Activated B cell treated with CpG ODN at 0.5 μM for 24 hours (primary cell): ENCODE results near the gene PPP2R5E. TPM values are rescaled to one million over a fixed set of nuclear protein-coding genes. Genes with fewer than 3 reads are reported as not detected.
"Not testable (repeated sequence)": the region's sequence is repeated elsewhere in the genome, so short reads cannot be mapped to it uniquely, and the experiment has no call there.

Experiments used
- ATAC-seq: fragments of 200-7000 bp; cut with Tn5 transposase; one replicate; pipeline ENCODE4 v1.10.0; 2021; ENCODE audit warnings: low read depth, mild to moderate bottlenecking, moderate library complexity
- CTCF ChIA-PET: fragments of 350-600 bp; sonication (Branson Sonifier 250); formaldehyde crosslinking; loops from one replicate; lab custom pipeline; 2021; ENCODE audit warnings: antibody characterized with exemption; lab: Charles Lee
- POLR2A ChIA-PET: fragments of 350-600 bp; sonication (Branson Sonifier 250); formaldehyde crosslinking; loops from one replicate; lab custom pipeline; 2021; ENCODE audit warnings: antibody characterized with exemption; lab: Charles Lee
- DNase-seq: peaks from one replicate; pipeline ENCODE4 v3.0.0; 2022
- H3K27ac Mint-ChIP-seq: one replicate; pipeline ENCODE4 v1.8.0; 2020; ENCODE audit warnings: mixed read lengths
- H3K27me3 Mint-ChIP-seq: one replicate; pipeline ENCODE4 v1.8.0; 2021; ENCODE audit warnings: mixed read lengths
- H3K36me3 Mint-ChIP-seq: one replicate; pipeline ENCODE4 v1.8.0; 2021; ENCODE audit warnings: low read depth, mixed read lengths
- H3K4me1 Mint-ChIP-seq: one replicate; pipeline ENCODE4 v1.8.0; 2021; ENCODE audit warnings: mixed read lengths
- H3K4me3 Mint-ChIP-seq: one replicate; pipeline ENCODE4 v1.8.0; 2020; ENCODE audit warnings: mild to moderate bottlenecking, mixed read lengths
- H3K9me3 Mint-ChIP-seq: one replicate; pipeline ENCODE4 v1.8.0; 2020; ENCODE audit warnings: mixed read lengths
- intact Hi-C: fragments of 100-400 bp; cut with micrococcal nuclease; formaldehyde crosslinking; loops from one replicate; pipeline ENCODE4 v1.15.1; 2024
- total RNA-seq: library from RNA; stranded (reverse); gene quantifications from 2 replicates; pipeline ENCODE4 v1.2.3, GENCODE V29; 2022
- TF ChIP-seq, protein P1 (sequence below): fragments of 200-600 bp; IDR thresholded peaks from one replicate; pipeline ENCODE4 v1.8.0; 2022; ENCODE audit warnings: antibody characterized with exemption, mild to moderate bottlenecking

The PPP2R5E gene
- total RNA-seq, 1 donor from 2014 or later = 44.8 TPM

DNA sequence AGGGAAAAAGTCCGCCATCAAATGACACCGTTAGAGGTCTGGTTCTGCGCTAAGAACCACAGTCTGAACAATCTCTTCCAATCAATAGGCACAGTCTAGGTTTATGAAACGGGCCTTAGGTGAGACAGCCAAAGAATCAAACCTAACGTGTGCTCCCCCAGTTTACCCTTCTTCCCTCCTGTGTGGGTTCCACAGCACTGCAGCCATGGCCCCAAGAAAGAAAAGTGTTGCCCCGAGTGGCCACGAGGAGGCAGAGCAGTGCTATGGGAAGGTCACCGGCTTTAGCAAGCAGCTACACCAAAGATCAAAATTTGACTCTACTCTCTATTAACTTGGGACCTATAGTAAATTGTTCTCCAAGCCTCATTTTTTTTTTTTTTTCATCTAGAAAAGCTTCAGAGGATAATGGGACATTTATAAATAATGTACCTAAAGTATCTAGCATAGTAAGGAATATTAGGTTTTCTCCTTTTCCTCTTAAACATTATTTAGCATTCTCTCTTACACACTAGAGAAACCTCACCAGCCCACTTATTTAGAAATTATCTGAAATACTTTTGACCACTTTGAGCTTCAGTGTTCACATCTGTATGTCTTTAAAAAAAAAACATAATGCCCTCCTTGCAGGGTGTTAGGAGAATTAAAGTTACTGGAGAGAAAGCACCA lies 154.3 kb downstream of the PPP2R5E start:
- Mint-ChIP-seq H3K36me3 (peaks cover 85% of the 10 kb centered on the region), H3K9me3 (no peaks in the 10 kb centered on the region), H3K27ac (no peak overlapping the region), H3K4me1 (peaks cover 3% of the 10 kb centered on the region), H3K27me3 (no peaks in the 10 kb centered on the region), H3K4me3 (no peak overlapping the region)
- CTCF ChIA-PET = interaction anchor here (0.6 to 2.7 kb wide), 10 partner anchors 155 to 412 kb away, joined by 3 to 35 read pairs (median 4); partner anchors contain the start of gene PPP2R5E
- ATAC-seq (peak; percentile 81), DNase-seq (peak; percentile 17)
- POLR2A ChIA-PET = no interaction called here
- intact Hi-C loops = loop anchor here (1.0 to 2.0 kb wide), 5 partner anchors 155 to 914 kb away; partner anchors contain the start of gene WDR89
- TF ChIP-seq, protein P1, sequence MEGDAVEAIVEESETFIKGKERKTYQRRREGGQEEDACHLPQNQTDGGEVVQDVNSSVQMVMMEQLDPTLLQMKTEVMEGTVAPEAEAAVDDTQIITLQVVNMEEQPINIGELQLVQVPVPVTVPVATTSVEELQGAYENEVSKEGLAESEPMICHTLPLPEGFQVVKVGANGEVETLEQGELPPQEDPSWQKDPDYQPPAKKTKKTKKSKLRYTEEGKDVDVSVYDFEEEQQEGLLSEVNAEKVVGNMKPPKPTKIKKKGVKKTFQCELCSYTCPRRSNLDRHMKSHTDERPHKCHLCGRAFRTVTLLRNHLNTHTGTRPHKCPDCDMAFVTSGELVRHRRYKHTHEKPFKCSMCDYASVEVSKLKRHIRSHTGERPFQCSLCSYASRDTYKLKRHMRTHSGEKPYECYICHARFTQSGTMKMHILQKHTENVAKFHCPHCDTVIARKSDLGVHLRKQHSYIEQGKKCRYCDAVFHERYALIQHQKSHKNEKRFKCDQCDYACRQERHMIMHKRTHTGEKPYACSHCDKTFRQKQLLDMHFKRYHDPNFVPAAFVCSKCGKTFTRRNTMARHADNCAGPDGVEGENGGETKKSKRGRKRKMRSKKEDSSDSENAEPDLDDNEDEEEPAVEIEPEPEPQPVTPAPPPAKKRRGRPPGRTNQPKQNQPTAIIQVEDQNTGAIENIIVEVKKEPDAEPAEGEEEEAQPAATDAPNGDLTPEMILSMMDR = no peak

DNA sequence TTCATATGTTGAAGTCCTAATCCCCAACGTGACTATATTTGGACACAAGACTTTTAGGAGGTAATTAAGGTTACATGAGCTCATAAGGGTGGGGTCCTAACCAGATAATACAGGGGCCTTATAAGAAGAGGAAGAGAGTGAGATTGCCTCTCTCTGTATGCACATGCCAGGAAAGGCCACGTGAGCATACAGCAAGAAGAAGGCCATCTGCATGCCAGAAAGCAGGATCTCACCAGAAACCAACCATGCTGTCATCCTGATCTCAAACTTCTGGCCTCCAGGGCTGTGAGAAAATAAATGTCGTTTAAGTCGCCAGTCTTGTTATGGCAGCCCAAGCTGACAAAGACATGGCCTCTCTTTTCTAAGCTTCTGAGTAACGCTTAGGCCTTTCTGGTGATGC lies 155.5 kb downstream of the PPP2R5E start:
- TF ChIP-seq, protein P1 = no peak
- DNase-seq (no peak), ATAC-seq (no peak)
- CTCF ChIA-PET = interaction anchor here (2.7 kb wide), 1 partner anchor 382 kb away, joined by 35 read pairs; no protein-coding TSS in a partner anchor
- no peaks in the 10 kb centered on the region for H3K9me3 Mint-ChIP-seq
- no peaks in the 10 kb centered on the region for H3K27me3 Mint-ChIP-seq
- H3K36me3 Mint-ChIP-seq = peaks cover 83% of the 10 kb centered on the region
- H3K4me1 Mint-ChIP-seq = peaks cover 7% of the 10 kb centered on the region
- intact Hi-C loops = loop anchor here (1.0 to 2.0 kb wide), 3 partner anchors 157 to 253 kb away; partner anchors contain the start of gene WDR89
- H3K4me3 Mint-ChIP-seq = no peak overlapping the region
- POLR2A ChIA-PET = no interaction called here
- H3K27ac Mint-ChIP-seq = no peak overlapping the region

DNA sequence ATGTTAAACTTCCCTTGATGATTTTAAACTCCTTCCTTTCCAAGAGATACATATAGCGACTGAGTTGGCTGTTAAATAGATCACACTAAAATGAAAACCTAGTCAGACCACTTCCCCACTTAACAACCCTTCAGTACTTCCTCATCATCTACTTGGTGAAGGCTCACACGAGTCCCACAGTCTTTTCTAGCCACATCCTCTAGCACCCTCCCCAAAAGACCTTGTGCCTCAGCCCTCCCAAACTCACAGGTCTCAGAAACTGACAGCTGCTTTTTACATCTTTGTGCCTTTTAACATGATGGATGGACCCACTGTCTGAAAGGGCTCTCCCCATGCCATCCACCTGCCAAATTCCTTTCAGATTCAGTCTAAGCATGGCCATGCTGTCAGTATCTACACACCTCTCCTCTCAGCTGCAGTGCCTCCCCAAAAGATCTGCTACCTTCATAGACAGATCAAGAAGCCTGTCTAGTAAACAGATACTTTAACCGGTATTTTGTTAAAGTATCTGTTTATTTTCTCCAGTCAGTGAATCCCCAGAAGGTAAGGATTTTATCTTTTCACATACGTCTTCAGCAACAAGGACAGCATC lies 159.3 kb downstream of the PPP2R5E start:
- no peak for DNase-seq
- Mint-ChIP-seq H3K27ac (peak overlapping the region; percentile 2), H3K36me3 (peaks cover 77% of the 10 kb centered on the region), H3K27me3 (no peaks in the 10 kb centered on the region), H3K4me1 (peaks cover 7% of the 10 kb centered on the region), H3K9me3 (no peaks in the 10 kb centered on the region), H3K4me3 (no peak overlapping the region)
- peak; percentile 80 for ATAC-seq
- POLR2A ChIA-PET = no interaction called here
- intact Hi-C loops = no loop called here
- TF ChIP-seq, protein P1 = no peak
- CTCF ChIA-PET = no interaction called here

DNA sequence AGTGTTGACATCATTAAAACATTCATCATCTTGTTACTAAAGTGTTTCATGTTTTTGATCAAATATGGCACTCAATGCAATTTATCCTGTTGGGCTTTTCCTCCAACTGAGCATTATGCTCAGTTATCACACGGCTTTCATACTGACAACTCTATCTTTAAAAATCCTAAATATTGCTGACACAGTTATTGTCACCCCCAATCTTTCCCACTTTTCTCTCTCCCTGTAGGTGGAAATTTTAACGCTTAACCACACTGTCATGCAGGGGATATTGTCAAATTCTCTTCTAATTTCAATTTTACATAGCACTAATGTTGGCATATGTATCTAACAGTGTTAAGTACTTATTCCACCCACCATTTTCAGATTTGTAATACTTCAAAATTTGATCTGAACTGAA lies 164.7 kb downstream of the PPP2R5E start:
- Mint-ChIP-seq H3K36me3 (peaks cover 72% of the 10 kb centered on the region), H3K27me3 (no peaks in the 10 kb centered on the region), H3K4me1 (no peaks in the 10 kb centered on the region), H3K4me3 (no peak overlapping the region), H3K9me3 (no peaks in the 10 kb centered on the region), H3K27ac (no peak overlapping the region)
- intact Hi-C loops = no loop called here
- CTCF ChIA-PET = no interaction called here
- TF ChIP-seq, protein P1 = no peak
- DNase-seq = no peak
- ATAC-seq = no peak
- POLR2A ChIA-PET = no interaction called here

DNA sequence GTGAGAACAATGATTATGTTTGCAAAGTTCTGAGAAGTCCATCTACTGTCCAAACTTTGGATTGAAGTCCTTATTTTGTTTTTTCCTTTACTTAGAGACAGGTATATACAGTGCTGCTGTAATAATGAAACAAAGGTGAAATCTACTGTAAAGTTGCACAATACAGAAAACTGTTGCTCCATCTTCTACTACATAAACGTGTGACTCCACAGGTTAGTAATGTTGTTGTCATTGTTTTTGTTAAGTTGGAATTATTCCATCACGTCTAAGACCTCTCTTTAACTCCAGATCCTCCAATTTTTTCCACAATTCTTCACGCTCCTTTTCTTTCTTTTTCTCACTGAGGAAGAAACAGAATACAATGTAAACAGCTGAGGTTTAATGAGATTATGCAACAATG lies 167.4 kb downstream of the PPP2R5E start:
- ChIA-PET CTCF (no interaction called here), POLR2A (no interaction called here)
- no peak for ATAC-seq
- DNase-seq = no peak
- Mint-ChIP-seq H3K27me3 (no peaks in the 10 kb centered on the region), H3K4me3 (no peak overlapping the region), H3K27ac (no peak overlapping the region), H3K36me3 (peaks cover 65% of the 10 kb centered on the region), H3K4me1 (no peaks in the 10 kb centered on the region), H3K9me3 (no peaks in the 10 kb centered on the region)
- intact Hi-C loops = no loop called here
- TF ChIP-seq, protein P1 = no peak

DNA sequence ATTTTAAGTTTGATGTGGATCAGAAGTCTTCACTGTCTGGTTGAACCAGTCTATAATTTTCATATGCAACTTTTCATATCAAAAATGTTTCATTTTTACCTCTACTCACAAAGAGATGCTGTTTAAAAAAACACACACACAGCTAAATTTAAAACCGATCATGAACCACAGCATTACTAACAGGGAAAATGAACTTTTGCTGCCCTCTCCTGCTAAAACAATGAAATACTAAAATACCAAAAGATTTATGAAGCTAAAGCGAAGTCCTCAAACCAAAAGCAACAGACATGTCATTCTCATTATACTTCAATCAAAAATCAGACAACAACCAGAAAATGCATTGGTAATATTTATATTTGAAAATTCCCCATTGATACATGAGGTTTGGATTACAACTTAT lies 171.6 kb downstream of the PPP2R5E start:
- H3K27me3 Mint-ChIP-seq, DNase-seq, H3K4me3 Mint-ChIP-seq, H3K27ac Mint-ChIP-seq, CTCF ChIA-PET, intact Hi-C loops, ATAC-seq, H3K4me1 Mint-ChIP-seq, POLR2A ChIA-PET: not testable (repeated sequence)
- peaks cover 11% of the 10 kb centered on the region for H3K9me3 Mint-ChIP-seq
- H3K36me3 Mint-ChIP-seq = peaks cover 46% of the 10 kb centered on the region
